GM12875 (cell line): ENCODE measurements around the gene PDGFD.

Source experiments
- H3K4me3 ChIP-seq: one replicate; pipeline ENCODE4 v1.5.1; 2011; ENCODE audit warnings: low read depth, low read length, control low read depth
- CTCF ChIP-seq: IDR thresholded peaks from 2 replicates; pipeline ENCODE4 v1.5.1; 2011; ENCODE audit warnings: low read depth, mild to moderate bottlenecking, control low read depth, inconsistent platforms, low read length, moderate library complexity, borderline replicate concordance; ENCODE audit not compliant: insufficient read depth

The PDGFD gene

DNA sequence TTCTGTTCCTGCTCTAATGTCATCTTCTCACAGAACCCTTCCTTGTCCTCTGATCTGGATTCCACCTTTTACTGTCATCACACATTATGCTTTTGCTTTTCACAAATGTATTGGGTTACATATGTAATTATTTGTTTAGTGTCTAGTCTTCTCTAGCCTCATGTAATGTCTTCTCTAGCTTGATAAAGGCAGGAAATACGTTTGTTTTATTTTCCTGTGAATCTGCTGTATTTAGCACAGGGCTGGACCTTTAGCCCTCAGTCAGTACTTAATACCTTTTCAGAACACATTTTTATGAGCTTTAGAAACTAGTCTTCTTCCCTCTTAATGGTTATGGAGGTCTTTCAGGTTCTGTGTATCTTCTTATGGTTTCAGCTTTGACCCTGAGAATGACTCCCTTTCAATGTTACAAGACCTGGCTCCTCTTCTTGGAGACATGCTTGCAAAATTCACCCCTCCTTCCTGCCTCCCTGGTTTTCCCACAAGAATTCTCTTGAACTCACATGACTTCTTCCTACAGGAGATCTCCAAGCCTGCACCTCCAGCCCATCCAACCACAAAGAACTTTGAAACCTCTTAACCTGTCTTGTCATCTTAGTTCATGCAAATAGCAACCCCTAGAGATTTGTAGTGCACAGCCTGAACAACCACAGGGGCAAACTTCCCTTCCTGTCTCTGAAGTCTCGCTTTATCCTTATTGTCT lies 260.2 kb downstream of the PDGFD start:
- H3K4me3 ChIP-seq, result no peak overlapping the region
- TF ChIP-seq CTCF, result no peak

DNA sequence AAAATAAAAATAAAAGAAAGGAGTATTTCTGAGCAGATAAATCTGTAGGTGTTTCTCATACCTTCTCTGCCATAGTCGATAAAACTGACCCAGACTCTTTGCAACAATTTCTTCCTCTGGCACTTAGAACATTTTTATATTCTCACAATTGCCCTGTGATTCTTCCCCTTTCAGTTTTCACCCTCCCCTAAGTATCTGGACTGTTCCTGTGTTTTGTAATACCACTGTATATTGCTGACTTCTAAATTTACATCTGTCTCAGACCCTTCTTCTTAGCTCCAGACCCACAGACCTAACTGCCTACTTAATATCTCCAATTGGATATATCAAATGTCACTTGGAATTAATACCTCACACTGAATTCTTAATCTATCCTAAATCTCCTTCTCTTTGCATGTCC lies 261.0 kb downstream of the PDGFD start:
- no peak for TF ChIP-seq CTCF
- no peak overlapping the region for H3K4me3 ChIP-seq

GRCh38 chr11:103901656-103902055 lies 262.3 kb downstream of the PDGFD start:
- H3K4me3 ChIP-seq, result no peak overlapping the region
- no peak for TF ChIP-seq CTCF

DNA sequence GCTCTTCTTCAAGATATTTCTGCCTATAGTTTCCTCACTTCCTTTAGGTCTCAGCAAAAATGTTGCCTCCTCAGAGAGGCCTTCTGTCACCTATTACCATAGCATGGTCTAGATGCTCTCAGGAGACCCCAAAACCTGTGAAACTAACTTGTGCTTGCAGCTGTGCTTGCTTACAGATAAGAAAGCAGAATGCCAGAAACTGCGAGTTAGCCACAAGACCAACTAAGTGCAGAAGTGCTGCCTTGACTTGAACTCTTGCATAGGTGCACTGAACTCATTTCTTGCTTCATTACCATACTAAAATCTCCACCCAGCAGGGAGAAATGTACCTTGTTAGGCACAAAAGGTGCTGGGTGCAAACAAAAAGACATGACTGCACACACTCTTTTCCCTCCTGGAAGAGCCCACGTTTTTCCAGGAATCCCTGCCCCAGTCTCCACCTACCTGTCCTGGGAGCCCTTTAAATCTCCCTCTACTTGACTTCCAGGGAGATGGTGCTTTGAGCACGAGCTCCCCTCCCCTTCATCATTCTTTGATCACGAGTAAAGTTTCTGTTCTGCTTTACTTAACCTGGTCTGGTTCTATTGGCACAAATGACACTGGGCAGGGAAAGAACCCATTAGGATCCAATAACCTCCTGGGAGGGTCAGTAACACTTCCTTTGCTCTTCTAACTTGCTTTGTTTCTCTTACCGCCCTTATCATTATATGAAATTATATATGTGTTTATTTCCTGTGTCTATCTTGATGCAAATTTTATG lies 265.2 kb downstream of the PDGFD start:
- no peak overlapping the region for H3K4me3 ChIP-seq
- TF ChIP-seq CTCF, result no peak

GRCh38 chr11:103898065-103898464 lies 265.9 kb downstream of the PDGFD start:
- no peak for TF ChIP-seq CTCF
- no peak overlapping the region for H3K4me3 ChIP-seq

DNA sequence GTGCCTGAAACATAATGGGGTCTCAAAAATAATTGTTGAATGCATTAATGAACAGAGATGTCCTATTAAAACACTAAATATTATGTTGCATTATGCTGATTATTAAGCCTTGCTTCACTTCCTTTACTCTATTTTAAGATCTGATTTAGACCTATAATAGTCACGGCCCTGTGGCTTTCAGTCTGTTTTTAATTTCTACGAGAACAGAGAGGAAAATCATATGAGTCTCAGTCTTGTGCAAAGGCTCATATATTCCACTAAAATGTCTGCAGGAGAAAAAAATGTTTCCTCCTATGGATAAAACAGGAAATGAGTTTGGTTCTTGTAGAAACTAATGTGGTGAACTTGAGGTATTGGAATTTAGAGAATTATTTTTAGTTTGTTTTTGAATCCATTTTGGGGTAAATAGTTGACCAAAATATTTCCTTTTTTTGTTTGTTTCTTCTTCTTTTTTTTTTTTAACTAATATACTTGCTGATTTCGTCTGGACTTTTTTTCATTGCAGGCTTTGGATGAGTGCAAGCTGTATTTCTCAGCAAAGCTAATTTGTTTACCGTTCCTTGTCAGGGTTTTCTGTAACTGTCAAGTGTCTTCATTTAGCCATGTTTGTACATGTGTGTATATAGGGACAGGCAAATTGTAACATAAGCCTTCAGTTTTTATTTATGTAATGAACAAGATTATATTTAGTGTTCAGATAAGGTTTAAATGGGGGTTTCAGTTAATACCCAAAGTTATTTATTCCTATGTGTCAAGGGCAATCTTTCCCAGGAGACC lies 266.6 kb downstream of the PDGFD start:
- TF ChIP-seq CTCF, result no peak
- H3K4me3 ChIP-seq, result no peak overlapping the region
